GM18519 (cell line): ENCODE measurements around the gene REG4.

ENCODE experiments used
- ATAC-seq: cut with Tn5 transposase; IDR thresholded peaks from one replicate; pipeline ENCODE4 v1.9.1; 2021; ENCODE audit warnings: mild to moderate bottlenecking, moderate library complexity; ENCODE audit not compliant: unreplicated experiment, low FRiP score

REG4 gene

GRCh38 chr1:119782631-119783325 is 28.5 kb downstream of the REG4 start:
- ATAC-seq, result no peak

- no peak for ATAC-seq
Measured at GRCh38 chr1:119781434-119782210, 29.6 kb downstream of the REG4 start.

- no peak for ATAC-seq
Measured at GRCh38 chr1:119779869-119780356, 31.3 kb downstream of the REG4 start.

- ATAC-seq, result no peak
Measured at GRCh38 chr1:119778886-119779560, 32.2 kb downstream of the REG4 start.

- ATAC-seq, result no peak
Measured at GRCh38 chr1:119778359-119778758, 32.9 kb downstream of the REG4 start.

- no peak for ATAC-seq
Measured at GRCh38 chr1:119774746-119775490, 36.3 kb downstream of the REG4 start.

GRCh38 chr1:119773711-119774241 is 37.5 kb downstream of the REG4 start:
- no peak for ATAC-seq

- ATAC-seq, result no peak
Measured at GRCh38 chr1:119772298-119772697, 39.0 kb downstream of the REG4 start.

- ATAC-seq, result no peak
Measured at GRCh38 chr1:119771770-119772169, 39.5 kb downstream of the REG4 start.

GRCh38 chr1:119771016-119771415 is 40.2 kb downstream of the REG4 start:
- no peak for ATAC-seq

GRCh38 chr1:119768778-119769177 is 42.5 kb downstream of the REG4 start, which contains the start of gene HMGCS2:
Gene HMGCS2, minus strand, starts transcription at chr1:119768905. Its CDS starts 61 bp downstream, at chr1:119768844.
- ATAC-seq, result no peak

- no peak for ATAC-seq
Measured at GRCh38 chr1:119767486-119767885, 43.8 kb downstream of the REG4 start.

GRCh38 chr1:119766374-119766794 is 44.9 kb downstream of the REG4 start:
- ATAC-seq, result no peak

- no peak for ATAC-seq
Measured at GRCh38 chr1:119764220-119764619, 47.0 kb downstream of the REG4 start.

- no peak for ATAC-seq
Measured at GRCh38 chr1:119762953-119763352, 48.3 kb downstream of the REG4 start.

- no peak for ATAC-seq
Measured at GRCh38 chr1:119762409-119762808, 48.9 kb downstream of the REG4 start.

GRCh38 chr1:119758584-119758983 is 52.7 kb downstream of the REG4 start:
- ATAC-seq, result no peak

GRCh38 chr1:119752592-119752991 is 58.7 kb downstream of the REG4 start:
- ATAC-seq, result no peak

GRCh38 chr1:119748040-119748439 is 63.2 kb downstream of the REG4 start:
- no peak for ATAC-seq

- no peak for ATAC-seq
Measured at GRCh38 chr1:119747451-119747850, 63.8 kb downstream of the REG4 start.
